ENCODE measurements around the gene IGSF22. TPM values are rescaled to one million over a fixed set of nuclear protein-coding genes. Genes with fewer than 3 reads are reported as not detected.

IGSF22 gene
- total and polyA plus RNA-seq, 9 of the 15 experiments (the other 6 are each of a cell fraction or from before 2014, with no cell fraction given) = not detected

DNA sequence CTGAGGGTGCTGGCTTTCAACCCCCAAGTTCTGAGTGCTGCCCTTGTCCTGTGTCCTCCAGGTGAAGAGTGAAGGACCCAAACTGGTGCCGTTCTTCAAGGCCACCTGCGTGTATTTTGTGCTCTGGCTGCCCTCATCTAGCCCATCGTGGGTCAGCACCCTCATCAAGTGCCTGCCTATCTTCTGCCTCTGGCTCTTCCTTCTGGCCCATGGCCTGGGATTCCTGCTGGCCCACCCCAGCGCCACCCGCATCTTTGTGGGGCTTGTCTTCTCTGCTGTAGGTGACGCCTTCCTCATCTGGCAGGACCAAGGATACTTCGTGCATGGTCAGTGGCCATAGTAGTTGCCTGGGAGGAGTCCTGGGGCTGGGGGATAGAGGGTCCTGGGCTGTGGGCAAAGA is 25.1 kb downstream of the IGSF22 start (continued):
- TF ChIP-seq, protein P1, sequence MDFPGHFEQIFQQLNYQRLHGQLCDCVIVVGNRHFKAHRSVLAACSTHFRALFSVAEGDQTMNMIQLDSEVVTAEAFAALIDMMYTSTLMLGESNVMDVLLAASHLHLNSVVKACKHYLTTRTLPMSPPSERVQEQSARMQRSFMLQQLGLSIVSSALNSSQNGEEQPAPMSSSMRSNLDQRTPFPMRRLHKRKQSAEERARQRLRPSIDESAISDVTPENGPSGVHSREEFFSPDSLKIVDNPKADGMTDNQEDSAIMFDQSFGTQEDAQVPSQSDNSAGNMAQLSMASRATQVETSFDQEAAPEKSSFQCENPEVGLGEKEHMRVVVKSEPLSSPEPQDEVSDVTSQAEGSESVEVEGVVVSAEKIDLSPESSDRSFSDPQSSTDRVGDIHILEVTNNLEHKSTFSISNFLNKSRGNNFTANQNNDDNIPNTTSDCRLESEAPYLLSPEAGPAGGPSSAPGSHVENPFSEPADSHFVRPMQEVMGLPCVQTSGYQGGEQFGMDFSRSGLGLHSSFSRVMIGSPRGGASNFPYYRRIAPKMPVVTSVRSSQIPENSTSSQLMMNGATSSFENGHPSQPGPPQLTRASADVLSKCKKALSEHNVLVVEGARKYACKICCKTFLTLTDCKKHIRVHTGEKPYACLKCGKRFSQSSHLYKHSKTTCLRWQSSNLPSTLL (IDR thresholded peaks at IDR 0.05) = no peak
- TF ChIP-seq MIER1 (IDR thresholded peaks at IDR 0.05; ENCODE audit: low read depth) = no peak
- TF ChIP-seq NFRKB (IDR thresholded peaks at IDR 0.05; ENCODE audit: low read depth) = no peak
- no peak for TF ChIP-seq MTF1 (CRISPR knock-in tag; IDR thresholded peaks at IDR 0.05; ENCODE audit: borderline replicate concordance)
- no peak for TF ChIP-seq RFX7 (CRISPR knock-in tag; IDR thresholded peaks at IDR 0.05)
- TF ChIP-seq MLLT1 (IDR thresholded peaks at IDR 0.05) = no peak
- TF ChIP-seq JUND (IDR thresholded peaks at IDR 0.05; ENCODE audit: borderline replicate concordance, low read depth, low read length) = no peak
- TF ChIP-seq JUND (tag; IDR thresholded peaks at IDR 0.05; ENCODE audit: borderline replicate concordance, low read depth, low read length) = no peak
- no peak for TF ChIP-seq ATF2 (CRISPR knock-in tag; IDR thresholded peaks at IDR 0.05)
- TF ChIP-seq NFE2 (IDR thresholded peaks at IDR 0.05; ENCODE audit: low read depth) = no peak
- no peak for TF ChIP-seq TEAD4 (IDR thresholded peaks at IDR 0.05; ENCODE audit: low read length)
- no peak for TF ChIP-seq TEAD4 (CRISPR knock-in tag; IDR thresholded peaks at IDR 0.05; ENCODE audit: borderline replicate concordance)
- TF ChIP-seq, protein P2, sequence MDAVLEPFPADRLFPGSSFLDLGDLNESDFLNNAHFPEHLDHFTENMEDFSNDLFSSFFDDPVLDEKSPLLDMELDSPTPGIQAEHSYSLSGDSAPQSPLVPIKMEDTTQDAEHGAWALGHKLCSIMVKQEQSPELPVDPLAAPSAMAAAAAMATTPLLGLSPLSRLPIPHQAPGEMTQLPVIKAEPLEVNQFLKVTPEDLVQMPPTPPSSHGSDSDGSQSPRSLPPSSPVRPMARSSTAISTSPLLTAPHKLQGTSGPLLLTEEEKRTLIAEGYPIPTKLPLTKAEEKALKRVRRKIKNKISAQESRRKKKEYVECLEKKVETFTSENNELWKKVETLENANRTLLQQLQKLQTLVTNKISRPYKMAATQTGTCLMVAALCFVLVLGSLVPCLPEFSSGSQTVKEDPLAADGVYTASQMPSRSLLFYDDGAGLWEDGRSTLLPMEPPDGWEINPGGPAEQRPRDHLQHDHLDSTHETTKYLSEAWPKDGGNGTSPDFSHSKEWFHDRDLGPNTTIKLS (IDR thresholded peaks at IDR 0.05; ENCODE audit: borderline replicate concordance, low read depth) = no peak

Data from K562 (cell line).